GM12801 (cell line): ENCODE measurements around the gene BNIP5.

ENCODE experiments used
- TF ChIP-seq, protein P1 (sequence below): IDR thresholded peaks from one replicate; pipeline ENCODE4 v1.5.1; 2011; ENCODE audit warnings: control low read depth; ENCODE audit not compliant: insufficient read length; ENCODE audit errors: extremely low read depth

Gene BNIP5

DNA sequence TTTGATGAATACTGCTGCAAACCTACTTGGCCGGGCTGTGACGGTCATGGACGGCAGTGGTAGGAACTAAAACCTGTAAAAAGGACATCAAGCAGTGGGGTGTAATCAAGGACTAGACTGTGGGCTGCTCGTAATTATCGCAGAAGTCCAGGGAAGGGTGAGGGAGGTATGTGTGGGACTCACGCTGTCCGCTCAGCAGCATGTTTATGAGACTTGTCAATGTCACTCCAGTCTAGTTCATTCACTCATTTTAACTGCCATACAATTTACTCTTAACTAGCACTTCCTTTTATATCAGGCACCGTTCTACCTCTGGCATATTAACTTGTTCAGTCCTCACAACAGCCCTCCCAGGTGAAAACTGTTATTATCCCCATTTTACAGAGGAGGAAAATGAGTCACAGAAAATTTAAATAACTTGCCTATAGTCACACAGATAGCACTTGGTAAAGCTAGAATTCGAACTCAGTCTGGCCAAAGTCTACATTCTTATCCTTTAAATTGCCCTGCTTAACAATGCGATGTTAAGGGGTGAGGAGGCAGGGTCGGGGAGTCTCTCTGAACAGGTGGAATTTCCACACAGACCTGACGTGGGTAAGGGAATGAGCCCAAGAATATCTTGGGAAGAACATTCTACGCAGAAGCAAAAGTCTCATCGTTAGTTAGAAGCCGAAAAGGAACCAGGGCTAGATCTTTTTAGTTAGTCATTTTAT is 62.7 kb downstream of the BNIP5 start:
- TF ChIP-seq, protein P1, sequence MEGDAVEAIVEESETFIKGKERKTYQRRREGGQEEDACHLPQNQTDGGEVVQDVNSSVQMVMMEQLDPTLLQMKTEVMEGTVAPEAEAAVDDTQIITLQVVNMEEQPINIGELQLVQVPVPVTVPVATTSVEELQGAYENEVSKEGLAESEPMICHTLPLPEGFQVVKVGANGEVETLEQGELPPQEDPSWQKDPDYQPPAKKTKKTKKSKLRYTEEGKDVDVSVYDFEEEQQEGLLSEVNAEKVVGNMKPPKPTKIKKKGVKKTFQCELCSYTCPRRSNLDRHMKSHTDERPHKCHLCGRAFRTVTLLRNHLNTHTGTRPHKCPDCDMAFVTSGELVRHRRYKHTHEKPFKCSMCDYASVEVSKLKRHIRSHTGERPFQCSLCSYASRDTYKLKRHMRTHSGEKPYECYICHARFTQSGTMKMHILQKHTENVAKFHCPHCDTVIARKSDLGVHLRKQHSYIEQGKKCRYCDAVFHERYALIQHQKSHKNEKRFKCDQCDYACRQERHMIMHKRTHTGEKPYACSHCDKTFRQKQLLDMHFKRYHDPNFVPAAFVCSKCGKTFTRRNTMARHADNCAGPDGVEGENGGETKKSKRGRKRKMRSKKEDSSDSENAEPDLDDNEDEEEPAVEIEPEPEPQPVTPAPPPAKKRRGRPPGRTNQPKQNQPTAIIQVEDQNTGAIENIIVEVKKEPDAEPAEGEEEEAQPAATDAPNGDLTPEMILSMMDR, result no peak

DNA sequence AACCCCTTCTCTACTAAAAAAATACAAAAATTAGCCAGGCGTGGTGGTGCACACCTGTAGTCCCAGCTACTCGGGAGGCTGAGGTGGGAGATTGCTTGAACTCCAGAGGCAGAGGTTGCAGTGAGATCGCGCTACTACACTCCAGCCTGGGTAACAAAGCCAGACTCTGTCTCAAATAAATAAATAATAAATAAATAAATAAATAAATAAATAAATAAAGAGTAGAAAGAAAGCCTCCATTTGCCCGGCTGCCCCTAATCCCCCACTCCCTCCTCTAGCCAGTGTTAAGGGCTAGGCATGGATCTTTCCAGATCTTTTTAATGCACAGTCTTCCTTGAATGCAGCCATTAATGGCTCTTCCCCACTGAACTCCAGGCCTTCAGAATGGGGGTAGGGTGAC is 63.6 kb downstream of the BNIP5 start:
- TF ChIP-seq, protein P1, result no peak

DNA sequence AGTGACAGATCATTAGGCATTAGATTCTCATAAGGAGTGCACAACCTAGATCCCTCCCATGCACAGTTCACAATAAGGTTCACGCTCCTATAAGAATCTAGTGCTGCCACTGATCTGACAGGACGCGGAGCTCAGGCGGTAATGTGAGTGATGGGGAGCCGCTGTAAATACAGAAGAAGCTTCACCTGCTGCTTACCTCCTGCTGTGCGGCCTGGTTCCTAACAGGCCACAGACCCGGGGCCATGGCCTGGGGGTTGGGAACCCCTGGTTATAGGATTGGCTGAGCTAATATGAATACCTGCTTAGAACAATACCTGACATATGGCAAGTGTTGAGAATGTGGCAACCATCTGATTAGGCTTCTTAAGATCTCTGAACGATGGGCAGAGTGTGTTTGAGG is 64.5 kb downstream of the BNIP5 start:
- TF ChIP-seq, protein P1, result no peak

DNA sequence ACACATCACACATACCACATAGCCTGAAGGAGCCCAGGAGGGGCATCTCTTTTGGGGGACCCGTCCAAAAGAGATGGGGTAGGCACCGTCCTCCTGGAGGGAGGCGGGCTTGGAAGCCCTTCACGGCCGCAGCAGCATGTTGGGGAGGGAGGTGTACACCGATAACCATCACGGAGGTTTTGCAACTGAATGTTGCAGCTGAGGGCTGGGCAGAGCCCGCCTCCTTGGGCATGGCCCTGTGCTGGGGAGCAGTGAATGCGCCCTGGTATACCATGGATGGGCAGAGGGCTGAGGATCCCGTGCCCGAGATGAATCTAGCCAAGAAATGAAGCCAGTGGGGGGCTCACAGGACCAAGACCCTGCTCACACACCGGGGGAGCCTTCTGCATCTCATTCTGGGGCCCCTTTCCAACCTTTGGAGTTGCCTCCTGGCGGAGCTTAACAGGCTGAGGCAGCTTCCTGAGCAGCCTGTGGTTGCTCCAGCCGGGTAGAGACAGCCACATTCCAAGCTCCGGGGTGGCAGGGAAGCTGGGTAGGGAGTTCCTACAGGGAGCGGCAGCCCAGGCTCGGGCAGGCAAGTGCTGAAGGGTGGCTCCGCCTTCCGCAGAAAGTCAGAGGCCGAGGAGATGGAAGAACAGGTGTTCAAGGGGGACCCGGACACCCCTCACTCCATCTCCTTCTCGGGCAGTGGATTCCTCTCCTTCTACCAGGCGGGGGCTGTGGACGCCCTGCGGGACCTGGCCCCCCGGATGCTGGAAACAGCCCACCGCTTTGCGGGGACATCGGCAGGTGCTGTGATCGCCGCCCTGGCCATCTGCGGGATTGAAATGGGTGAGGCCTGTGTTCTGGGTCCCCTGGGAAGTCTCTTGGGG is 66.6 kb downstream of the BNIP5 start, which contains the start of gene PNPLA1:
PNPLA1 (plus strand) TSS at position 227 of the 872 bp plus-strand sequence; CDS start at position 627, 400 bp downstream.
- TF ChIP-seq, protein P1, result no peak

DNA sequence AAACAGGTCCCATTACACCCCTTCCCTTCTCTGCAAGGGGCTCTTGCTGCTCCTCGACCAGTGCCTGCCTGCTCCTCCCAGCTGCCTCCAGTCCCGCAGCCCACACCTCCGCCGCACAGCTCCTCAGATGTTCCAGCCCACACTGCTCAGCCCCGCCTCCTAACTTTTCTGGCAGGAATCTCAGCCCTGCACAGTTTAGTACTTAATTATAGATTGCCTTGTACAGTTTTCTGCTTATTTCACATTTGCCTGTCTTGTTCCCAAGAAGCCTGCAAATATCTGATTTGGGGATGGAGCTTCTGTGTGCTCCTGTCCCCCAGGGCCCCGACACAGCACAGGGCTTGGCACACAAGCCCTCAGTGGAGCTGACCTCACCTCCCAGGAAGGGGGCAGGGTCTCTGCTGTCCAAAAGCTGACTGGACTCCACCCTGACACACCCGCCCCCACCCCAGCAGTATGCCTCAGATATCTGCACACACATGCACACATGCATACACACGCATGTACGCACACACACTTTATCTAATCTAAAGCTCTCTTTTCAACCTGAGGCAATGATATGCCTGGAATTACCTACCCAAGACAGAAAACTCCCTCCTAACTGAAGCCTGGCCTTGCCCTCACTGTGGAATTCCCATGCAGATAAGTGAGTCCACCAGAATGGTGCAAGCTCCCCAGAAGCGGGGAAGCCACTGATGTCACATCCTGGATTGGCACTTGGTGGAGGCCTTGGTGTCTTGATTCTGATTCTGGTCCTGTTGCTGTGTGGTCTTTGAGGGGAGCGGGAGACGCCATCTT is 68.0 kb downstream of the BNIP5 start:
- TF ChIP-seq, protein P1, result no peak

DNA sequence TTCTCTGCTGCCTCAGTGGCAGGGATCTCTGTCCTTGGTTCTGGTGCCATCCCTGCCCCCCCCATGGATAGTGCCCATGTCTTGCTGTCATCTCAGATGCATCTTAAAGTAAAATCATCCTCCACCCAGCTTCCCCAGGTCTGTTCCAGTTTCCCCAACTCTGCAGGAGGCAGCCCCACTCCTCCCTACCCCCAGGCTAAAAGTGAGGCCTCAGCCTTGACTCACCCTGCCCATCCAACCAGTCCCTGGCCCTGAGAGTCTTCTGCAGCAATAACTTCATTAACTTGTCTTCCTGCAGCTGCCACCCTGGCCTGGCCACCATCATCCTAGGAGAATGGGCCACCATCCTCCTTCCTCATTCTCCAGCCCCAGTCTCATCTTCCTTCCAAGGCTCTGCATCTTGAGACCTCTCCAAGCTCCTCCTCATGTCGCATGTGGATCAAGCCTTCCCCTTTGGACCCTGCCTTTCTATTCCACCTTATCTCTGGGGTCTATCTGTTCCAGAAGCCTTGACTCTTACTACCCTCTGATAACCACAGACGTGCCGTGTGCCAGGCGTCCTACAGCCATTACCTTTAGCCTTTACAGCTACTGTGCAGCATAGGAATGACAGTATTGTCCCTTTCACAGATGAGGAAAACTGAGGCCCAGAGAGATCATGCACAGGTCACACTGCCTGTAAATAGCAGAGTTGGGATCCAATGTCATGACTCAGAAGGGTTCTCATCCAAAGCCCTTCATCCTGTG is 68.8 kb downstream of the BNIP5 start:
- TF ChIP-seq, protein P1, result no peak
